Stimulated activated CD8-positive, alpha-beta memory T cell treated with anti-CD3 and anti-CD28 coated beads, Interleukin-15, amount 100 ng/mL, for 4 hours (primary cell): ENCODE measurements around the gene ARFGAP1.
"Not testable (repeated sequence)": the region's sequence is repeated elsewhere in the genome, so short reads cannot be mapped to it uniquely, and the experiment has no call there.

ENCODE experiments used
- DNase-seq, 2 donors: peaks; one replicate each; pipeline ENCODE4 v3.0.0-alpha.2; 2020; ENCODE audit warnings: low read depth in 2 of 2

ARFGAP1 gene

DNA sequence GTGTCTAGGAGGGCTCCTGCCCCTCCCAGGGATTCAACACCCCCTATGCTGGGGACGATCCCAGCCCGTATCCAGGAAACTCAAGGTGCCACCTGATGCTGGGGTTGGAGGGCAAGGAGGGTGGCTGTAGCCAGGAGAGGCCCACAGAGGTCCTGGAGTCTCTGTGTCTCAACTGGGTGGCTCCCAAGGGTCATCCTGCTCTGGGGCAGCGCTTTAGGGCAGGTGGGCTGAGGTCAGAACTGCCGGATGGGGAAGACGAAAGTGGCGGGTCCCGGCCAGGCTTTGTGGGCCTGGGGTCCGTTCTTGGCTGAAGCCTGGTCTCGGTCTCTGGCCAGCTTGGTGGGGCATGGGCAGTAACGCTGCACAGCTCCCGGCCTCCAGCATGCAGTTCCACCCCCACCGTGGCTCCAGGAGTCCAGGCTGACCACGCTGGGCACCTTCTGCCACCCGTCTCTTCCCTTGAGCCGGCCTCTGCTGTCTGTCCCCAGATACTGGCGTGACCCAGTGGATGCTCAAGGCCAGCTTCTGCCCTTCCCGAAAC is 17.6 kb downstream of the ARFGAP1 start:
- no peak for DNase-seq

DNA sequence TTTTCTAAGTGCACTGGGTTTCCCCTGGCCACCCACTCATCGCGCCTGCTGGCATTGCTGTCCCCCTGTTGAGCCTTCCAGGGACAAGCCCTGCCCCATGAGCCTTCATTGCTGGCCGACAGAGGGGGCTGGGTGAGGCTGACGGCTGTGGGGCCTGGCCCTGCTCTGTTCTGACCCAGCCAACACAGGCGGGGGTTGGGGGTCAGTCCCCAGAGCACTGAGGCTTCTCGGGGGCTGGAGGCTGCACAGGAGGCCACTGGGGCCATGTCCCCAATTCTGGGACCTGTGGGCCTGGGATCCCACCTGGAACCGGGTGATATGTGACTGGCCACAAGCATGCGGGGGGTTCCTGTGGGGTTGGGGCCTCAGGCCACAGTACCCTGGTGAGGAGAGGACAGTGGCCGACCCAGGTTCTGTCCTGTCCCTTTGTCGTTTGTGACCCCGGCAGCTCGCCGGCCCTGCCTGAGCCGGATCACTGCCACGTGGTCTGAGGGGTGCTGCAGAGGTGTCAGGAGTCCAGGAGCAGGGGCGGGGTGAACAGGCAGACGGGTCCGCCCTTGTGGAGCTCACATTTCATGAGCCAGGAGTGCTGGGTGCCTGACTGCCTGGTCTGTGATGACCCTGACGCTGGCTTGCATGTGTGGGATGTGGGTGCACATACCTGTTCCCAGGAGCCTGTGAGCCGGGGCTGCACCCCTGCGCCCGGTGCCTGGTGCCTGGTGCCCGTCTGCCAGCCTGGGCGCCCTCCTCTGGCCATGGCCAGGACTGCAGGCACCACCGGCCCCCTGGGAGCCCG is 18.3 kb downstream of the ARFGAP1 start:
- peak; percentile 11 to 15 for DNase-seq

- DNase-seq, result no peak
Measured at GRCh38 chr20:63291811-63292210, 19.2 kb downstream of the ARFGAP1 start.

GRCh38 chr20:63292292-63292701 is 19.7 kb downstream of the ARFGAP1 start:
- no peak for DNase-seq

DNA sequence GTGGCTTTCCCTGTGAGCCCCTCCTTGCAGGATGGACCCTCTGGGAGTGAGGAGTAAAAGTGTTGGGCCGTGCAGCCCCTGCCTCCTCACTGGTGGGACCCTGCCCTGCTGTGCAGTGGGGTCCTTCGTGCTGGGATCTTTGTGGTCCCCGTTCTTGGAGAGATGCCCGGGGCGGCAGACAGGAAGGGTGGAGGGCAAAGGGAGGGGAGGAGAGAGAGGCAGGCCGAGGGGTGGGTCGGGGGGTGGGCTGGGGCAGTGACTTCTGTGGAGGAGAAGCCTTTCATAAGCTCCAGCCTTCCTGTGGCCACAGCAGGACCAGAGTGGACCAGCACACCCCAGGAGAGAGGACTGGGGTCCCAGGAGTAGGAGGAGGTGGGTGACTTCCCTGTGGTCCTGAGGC is 20.3 kb downstream of the ARFGAP1 start, which contains the start of gene COL20A1:
COL20A1 (plus strand) TSS at position 283 of the 400 bp plus-strand sequence. CDS start 1,922 bp downstream, outside the sequence.
- DNase-seq, result no peak

GRCh38 chr20:63293456-63293855 is 20.8 kb downstream of the ARFGAP1 start:
- no peak for DNase-seq

DNA sequence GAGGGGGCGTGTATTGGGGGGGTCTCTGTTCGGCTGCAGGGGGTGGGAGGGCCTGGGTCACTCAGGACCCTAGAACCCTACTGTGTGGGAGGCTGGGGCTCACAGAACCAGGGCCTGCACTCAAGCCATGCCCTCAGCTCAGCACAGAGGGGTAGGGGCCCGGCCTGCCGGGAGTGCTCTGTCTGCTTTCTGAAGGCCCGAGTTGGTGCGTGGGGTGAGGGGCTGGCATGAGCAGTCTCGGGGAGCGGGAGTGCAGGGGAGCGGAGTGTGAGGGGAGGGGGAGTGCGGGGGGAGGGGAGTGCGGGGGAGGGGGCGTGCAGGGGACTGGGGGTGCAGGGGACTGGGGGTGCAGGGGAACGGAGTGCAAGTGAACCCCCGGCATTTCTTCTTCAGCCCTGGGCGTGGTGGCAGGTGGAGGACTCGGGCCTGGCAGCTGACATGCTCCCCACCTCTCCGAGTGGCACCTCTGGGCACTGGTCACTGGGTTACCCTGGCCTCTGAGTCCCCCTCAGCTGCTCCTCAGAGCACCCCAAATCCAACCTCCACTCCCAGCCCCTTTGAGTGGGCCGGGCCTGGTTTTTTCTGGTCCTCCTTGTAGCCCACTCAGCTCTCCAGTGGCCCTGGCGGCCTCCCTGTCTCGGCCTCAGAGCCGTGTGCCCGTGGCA is 21.4 kb downstream of the ARFGAP1 start:
- no peak for DNase-seq

DNA sequence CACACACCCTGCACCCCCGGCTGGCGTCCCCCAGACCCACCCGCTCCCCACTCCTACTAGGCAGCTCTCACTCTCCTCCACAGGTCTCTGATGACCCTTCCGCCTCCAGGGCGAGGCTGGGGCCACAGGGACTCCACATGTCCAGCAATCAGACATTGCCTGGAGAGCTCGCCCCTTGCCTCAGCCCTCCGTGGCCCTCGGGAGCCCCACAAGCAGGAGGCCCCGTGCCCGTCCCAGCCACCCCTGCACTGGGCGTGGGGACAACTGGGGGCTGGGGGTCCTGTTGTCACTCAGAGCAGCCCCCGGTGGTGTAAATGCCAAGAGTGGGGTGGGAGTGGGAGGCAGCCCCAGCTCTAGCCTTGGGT is 21.9 kb downstream of the ARFGAP1 start:
- no peak for DNase-seq

- no peak for DNase-seq
Measured at GRCh38 chr20:63295018-63295417, 22.4 kb downstream of the ARFGAP1 start.

GRCh38 chr20:63295422-63295821 is 22.8 kb downstream of the ARFGAP1 start:
- DNase-seq, result no peak

DNA sequence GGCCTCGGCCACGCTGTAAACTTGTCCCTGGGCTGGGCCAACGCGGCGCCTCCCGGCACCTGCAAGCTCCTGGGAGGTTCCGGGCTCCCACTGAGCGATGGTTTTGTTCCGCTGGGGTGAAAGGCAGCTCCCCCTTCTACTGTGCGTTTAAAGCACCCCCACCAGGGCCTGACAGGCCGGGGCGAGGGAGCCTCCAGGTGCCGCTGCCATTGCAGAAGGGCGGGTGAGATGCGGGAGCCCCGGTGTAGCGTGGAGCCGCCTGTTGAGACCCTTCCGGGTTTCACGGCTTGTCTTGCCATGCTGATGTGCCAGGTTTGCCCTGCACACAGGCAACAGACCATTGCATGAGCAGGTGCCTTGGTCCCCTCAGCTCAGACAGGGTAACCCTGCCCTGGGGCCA is 23.2 kb downstream of the ARFGAP1 start:
- DNase-seq, result no peak

DNA sequence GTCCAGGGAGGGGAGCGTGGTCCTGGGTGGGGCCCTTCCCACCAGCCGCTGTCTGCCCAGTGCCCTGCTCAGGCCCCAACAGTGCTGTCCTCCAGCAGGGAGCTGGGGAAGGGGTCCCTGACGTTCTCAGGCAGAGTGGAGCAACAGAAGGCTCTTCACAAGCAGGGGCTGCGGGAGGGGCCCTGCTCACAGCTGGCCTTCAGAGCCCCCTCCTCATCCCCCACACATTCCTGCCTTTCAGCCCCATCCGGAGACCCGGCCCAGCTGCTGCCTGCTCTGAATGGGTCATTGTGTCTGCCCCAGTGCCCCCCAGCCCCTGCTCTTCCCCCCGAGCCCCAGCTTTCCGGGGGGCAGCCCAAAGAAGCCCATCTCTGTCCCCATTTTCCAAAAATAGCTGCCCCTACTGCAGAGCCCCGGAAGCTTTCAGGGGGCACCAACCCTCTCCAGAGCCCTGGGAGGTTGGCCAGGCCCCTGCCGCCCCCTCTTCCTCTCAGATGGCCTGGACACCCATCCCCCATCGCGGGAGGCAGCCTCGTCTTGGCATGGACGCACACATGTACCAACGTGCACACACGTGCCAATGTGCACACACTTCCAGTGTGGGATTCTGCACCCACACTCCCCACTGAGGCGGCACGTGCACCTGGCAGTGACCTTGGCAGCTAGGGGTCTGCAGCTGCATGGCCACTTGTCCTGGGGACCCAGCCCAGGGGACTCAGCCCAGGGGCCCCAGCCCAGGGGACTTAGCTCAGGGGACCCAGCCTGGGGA is 24.1 kb downstream of the ARFGAP1 start:
- DNase-seq, result no peak

- no peak for DNase-seq
Measured at GRCh38 chr20:63297371-63297781, 24.8 kb downstream of the ARFGAP1 start.

GRCh38 chr20:63297796-63298572 is 25.4 kb downstream of the ARFGAP1 start:
- no peak for DNase-seq

- DNase-seq, result no peak
Measured at GRCh38 chr20:63298731-63299312, 26.2 kb downstream of the ARFGAP1 start.

GRCh38 chr20:63301671-63302070 is 29.1 kb downstream of the ARFGAP1 start:
- DNase-seq, result no peak

DNA sequence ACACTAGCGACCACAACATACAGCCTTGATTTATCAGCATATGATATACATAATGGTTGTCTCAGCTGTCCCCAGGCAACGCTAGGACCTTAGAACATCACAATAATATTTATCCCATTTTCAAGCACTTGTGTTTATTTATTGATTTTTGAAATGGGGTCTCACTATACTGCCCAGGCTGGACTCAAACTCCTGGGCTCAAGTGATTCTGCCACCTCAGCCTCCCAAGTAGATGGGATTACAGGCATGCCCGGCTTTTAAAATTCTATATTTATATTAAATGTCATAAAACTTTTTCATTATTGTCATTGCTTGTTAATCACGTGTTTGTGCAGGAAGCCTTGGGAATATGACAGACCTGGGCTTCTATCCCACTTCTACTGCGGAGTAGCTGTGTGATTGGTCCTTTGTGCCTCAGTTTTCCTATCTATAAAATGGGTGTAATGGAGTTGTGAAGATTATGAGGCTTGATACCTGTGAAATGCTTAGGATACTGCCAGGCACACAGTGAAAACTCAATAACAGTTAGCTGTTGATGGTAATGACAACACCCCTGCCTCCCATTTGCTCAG is 30.6 kb downstream of the ARFGAP1 start:
- DNase-seq, result no peak

GRCh38 chr20:63305393-63305792 is 32.8 kb downstream of the ARFGAP1 start:
- DNase-seq, result no peak

DNA sequence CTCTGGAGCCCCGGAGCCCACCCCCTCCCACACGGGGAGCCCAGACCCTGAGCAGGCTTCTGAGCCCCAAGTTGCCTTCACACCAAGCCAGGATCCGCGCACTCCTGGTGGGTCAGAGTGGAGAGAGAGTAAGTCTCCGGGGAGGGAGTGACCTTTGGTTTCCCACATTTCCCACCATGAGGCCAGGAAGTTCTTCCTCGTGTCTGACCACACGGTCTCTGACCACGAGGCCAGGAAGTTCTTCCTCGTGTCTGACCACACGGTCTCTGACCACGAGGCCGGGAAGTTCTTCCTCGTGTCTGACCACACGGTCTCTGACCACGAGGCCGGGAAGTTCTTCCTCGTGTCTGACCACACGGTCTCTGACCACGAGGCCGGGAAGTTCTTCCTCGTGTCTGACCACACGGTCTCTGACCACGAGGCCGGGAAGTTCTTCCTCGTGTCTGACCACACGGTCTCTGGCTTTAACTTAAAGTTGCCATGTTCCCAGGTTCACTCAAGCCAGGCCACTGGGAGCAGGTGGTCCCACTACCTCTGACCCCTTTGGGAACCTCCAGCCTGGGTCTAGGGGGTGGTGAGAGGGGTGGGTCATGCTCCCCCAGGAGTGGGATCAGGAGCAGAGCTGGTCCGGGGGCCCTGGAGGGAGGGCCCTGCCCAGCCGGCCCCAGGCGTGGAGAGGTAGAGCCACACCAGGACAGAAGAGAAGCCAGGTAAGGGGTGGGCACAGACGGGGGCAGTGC is 33.5 kb downstream of the ARFGAP1 start:
- not testable (repeated sequence) for DNase-seq
